Vagina (tissue), 1 donor: ENCODE data around the gene THPO. TPM values are rescaled to one million over a fixed set of nuclear protein-coding genes. Genes with fewer than 3 reads are reported as not detected.

Source experiments
- small RNA-seq: library from RNA; depleted of rRNA; stranded (forward); fragments of <200 nt; gene quantifications from one replicate; pipeline ENCODE3, GENCODE V24; 2016
- total RNA-seq: library from RNA; depleted of rRNA; stranded (reverse); fragments of >200 nt; gene quantifications from one replicate; pipeline ENCODE4 v1.2.3, GENCODE V29; 2016

THPO gene
- total RNA-seq, 1 donor from 2014 or later, result 0.74 TPM

Small RNA genes within 50 kb of the gene (small RNA-seq; reads per million reads assigned to genes)
- 753 reads per million, percentile 99 among the genes with 10 or more reads in this experiment for gene SNORD66

Other genes with a start within 250 kb of the THPO start
- gene EIF2B5, start 242.8 kb downstream of the THPO start, total RNA-seq, result 30.2 TPM
- gene DVL3, start 222.8 kb downstream of the THPO start, total RNA-seq, result 39.0 TPM
- gene AP2M1, start 203.4 kb downstream of the THPO start, total RNA-seq, result 223 TPM
- 94.0 TPM for gene ABCF3, start 192.0 kb downstream of the THPO start, total RNA-seq
- 0.98 TPM for gene VWA5B2, start 148.6 kb downstream of the THPO start, total RNA-seq
- gene ALG3, start 129.2 kb downstream of the THPO start, total RNA-seq, result 58.2 TPM
- 5.6 TPM for gene EEF1AKMT4, start 128.5 kb downstream of the THPO start, total RNA-seq
- gene CAMK2N2, start 116.7 kb downstream of the THPO start, total RNA-seq, result not detected
- 1.7 TPM for gene ECE2, start 102.2 kb downstream of the THPO start, total RNA-seq
- gene PSMD2, start 79.0 kb downstream of the THPO start, total RNA-seq, result 108 TPM
- gene EIF4G1, start 63.6 kb downstream of the THPO start, total RNA-seq, result 207 TPM
- gene FAM131A, start 40.6 kb downstream of the THPO start, total RNA-seq, result 28.5 TPM
- gene CLCN2, start 16.6 kb downstream of the THPO start, total RNA-seq, result 8.1 TPM
- gene POLR2H, start 16.5 kb downstream of the THPO start, total RNA-seq, result 64.3 TPM
- 32.7 TPM for gene CHRD, start 1.8 kb upstream of the THPO start, total RNA-seq
- gene EPHB3, start 183.6 kb upstream of the THPO start, total RNA-seq, result 17.7 TPM